ENCODE data around the gene RFPL2.

The RFPL2 gene

DNA sequence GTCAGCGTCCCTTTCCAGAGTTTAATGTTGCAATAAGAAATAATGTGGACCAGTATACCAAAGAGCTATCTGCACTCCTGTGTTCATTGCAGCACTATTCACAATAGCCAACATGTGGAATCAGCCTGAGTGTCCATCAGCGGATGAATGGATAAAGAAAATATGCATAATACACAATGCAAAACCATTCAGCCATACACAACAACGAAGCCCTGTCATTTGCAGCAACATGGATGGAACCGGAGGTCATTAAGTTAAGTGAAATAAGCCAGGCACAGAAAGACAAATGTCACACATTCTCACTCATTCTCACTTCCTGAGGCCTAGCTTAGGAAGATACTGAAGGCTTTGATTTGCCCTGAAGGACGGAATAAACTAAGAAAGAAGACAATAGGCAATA lies 28.2 kb upstream of the RFPL2 start:
- no peak for TF ChIP-seq CREB1 (IDR thresholded peaks at IDR 0.05; ENCODE audit: low read depth)
- no peak for TF ChIP-seq TAF1 (IDR thresholded peaks at IDR 0.05; ENCODE audit: low read depth)
- TF ChIP-seq CEBPB (IDR thresholded peaks at IDR 0.05), result no peak
- TF ChIP-seq, protein P1, sequence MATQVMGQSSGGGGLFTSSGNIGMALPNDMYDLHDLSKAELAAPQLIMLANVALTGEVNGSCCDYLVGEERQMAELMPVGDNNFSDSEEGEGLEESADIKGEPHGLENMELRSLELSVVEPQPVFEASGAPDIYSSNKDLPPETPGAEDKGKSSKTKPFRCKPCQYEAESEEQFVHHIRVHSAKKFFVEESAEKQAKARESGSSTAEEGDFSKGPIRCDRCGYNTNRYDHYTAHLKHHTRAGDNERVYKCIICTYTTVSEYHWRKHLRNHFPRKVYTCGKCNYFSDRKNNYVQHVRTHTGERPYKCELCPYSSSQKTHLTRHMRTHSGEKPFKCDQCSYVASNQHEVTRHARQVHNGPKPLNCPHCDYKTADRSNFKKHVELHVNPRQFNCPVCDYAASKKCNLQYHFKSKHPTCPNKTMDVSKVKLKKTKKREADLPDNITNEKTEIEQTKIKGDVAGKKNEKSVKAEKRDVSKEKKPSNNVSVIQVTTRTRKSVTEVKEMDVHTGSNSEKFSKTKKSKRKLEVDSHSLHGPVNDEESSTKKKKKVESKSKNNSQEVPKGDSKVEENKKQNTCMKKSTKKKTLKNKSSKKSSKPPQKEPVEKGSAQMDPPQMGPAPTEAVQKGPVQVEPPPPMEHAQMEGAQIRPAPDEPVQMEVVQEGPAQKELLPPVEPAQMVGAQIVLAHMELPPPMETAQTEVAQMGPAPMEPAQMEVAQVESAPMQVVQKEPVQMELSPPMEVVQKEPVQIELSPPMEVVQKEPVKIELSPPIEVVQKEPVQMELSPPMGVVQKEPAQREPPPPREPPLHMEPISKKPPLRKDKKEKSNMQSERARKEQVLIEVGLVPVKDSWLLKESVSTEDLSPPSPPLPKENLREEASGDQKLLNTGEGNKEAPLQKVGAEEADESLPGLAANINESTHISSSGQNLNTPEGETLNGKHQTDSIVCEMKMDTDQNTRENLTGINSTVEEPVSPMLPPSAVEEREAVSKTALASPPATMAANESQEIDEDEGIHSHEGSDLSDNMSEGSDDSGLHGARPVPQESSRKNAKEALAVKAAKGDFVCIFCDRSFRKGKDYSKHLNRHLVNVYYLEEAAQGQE (IDR thresholded peaks at IDR 0.05; ENCODE audit: low read depth), result no peak
- no peak for TF ChIP-seq EGR1 (IDR thresholded peaks at IDR 0.05)
- TF ChIP-seq YY1 (IDR thresholded peaks at IDR 0.05; ENCODE audit: low read depth), result no peak
- no peak for TF ChIP-seq TCF12 (IDR thresholded peaks at IDR 0.05; ENCODE audit: low read depth)
- TF ChIP-seq TEAD4 (IDR thresholded peaks at IDR 0.05), result no peak
- no peak for TF ChIP-seq RAD21 (IDR thresholded peaks at IDR 0.05; ENCODE audit: low read depth)

DNA sequence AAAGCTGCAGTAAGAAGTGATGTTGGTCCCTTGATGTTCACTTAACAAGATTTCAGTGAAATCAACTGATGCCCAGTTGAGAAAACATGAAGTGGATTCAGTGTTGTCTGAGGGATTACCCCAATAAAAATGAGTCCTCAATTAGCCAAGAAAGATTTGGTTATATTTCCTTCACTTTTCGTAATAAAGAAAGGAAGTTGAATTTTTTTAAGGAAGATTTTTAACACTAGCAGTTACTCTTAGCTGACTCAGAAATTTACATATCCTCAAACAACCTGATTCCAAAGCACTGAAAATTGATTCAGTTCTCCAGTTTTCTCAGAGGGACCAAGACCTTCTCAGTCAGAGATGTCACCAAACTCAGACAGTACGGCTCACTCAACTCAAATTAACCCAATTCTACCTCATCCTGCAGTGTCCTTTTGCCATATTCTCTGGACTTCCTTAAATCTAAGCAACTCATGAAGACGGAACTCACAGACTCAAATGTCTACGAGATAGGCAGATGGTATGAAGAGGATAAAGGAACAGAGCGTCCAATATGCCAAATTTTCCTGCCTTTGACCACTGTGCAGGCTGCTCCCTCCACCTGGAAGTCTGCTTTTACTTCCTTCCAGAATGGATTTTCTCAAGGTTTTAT lies 27.4 kb upstream of the RFPL2 start:
- TF ChIP-seq, protein P2, sequence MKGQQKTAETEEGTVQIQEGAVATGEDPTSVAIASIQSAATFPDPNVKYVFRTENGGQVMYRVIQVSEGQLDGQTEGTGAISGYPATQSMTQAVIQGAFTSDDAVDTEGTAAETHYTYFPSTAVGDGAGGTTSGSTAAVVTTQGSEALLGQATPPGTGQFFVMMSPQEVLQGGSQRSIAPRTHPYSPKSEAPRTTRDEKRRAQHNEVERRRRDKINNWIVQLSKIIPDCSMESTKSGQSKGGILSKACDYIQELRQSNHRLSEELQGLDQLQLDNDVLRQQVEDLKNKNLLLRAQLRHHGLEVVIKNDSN (IDR thresholded peaks at IDR 0.05), result no peak
- TF ChIP-seq TAF1 (IDR thresholded peaks at IDR 0.05; ENCODE audit: low read depth), result no peak
- TF ChIP-seq, protein P3, sequence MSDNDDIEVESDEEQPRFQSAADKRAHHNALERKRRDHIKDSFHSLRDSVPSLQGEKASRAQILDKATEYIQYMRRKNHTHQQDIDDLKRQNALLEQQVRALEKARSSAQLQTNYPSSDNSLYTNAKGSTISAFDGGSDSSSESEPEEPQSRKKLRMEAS (IDR thresholded peaks at IDR 0.05), result no peak
- TF ChIP-seq FOXM1 (IDR thresholded peaks at IDR 0.05; ENCODE audit: borderline replicate concordance, low read depth), result no peak
- TF ChIP-seq CEBPB (IDR thresholded peaks at IDR 0.05), result no peak
- TF ChIP-seq ZBTB7A (IDR thresholded peaks at IDR 0.05; ENCODE audit: low read depth), result no peak
- no peak for TF ChIP-seq EGR1 (IDR thresholded peaks at IDR 0.05)
- TF ChIP-seq TEAD4 (IDR thresholded peaks at IDR 0.05), result no peak
- no peak for TF ChIP-seq NFIC (IDR thresholded peaks at IDR 0.05)
- TF ChIP-seq YY1 (IDR thresholded peaks at IDR 0.05; ENCODE audit: low read depth), result no peak
- TF ChIP-seq CREB1 (IDR thresholded peaks at IDR 0.05; ENCODE audit: low read depth), result no peak
- no peak for TF ChIP-seq EP300 (IDR thresholded peaks at IDR 0.05; ENCODE audit: borderline replicate concordance)
- TF ChIP-seq RAD21 (IDR thresholded peaks at IDR 0.05; ENCODE audit: low read depth), result no peak
- TF ChIP-seq TCF12 (IDR thresholded peaks at IDR 0.05; ENCODE audit: low read depth), result no peak
- TF ChIP-seq, protein P1 (IDR thresholded peaks at IDR 0.05; ENCODE audit: low read depth), result no peak

DNA sequence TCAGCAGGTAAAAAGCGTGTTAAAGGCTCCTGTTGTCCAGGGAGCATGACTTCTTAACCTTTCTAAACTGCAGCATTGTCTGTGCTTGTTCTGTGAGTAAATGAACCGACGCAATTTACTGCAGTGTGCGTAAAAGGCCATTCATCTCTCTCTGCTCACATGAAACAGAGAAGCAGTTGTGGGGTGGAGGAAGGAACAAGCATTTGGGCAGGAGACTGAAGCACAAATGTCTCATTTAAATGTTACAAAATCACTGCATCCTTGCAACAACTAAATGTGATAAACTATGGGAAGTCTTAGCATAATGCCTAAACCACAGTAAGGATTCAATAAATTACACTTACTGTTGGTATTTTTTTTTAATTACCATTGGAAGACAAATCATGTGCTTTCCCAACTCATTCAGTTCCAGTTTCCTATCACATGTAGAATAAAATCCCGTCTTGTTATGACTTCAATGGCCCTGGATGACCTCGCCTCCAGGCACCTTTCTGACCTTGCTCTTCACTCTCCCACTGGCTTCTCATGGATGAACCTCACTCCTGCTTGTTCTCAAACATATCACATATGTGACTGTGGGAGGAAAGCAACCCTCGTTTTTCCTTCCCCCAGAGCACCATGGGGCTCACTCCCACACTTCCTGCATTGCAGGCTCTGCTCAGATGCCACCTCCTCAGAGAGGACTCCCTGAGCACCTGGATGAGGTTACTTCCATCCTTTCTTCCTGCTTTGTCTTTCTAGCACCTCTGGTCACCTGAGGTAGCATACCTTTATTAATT lies 21.6 kb upstream of the RFPL2 start:
- TF ChIP-seq EGR1 (IDR thresholded peaks at IDR 0.05), result no peak
- TF ChIP-seq TEAD4 (IDR thresholded peaks at IDR 0.05), result no peak
- TF ChIP-seq CREB1 (IDR thresholded peaks at IDR 0.05; ENCODE audit: low read depth), result no peak
- TF ChIP-seq, protein P3 (IDR thresholded peaks at IDR 0.05), result no peak
- TF ChIP-seq RAD21 (IDR thresholded peaks at IDR 0.05; ENCODE audit: low read depth), result no peak
- no peak for TF ChIP-seq NFIC (IDR thresholded peaks at IDR 0.05)
- TF ChIP-seq FOXM1 (IDR thresholded peaks at IDR 0.05; ENCODE audit: borderline replicate concordance, low read depth), result no peak
- TF ChIP-seq CEBPB (IDR thresholded peaks at IDR 0.05), result no peak

DNA sequence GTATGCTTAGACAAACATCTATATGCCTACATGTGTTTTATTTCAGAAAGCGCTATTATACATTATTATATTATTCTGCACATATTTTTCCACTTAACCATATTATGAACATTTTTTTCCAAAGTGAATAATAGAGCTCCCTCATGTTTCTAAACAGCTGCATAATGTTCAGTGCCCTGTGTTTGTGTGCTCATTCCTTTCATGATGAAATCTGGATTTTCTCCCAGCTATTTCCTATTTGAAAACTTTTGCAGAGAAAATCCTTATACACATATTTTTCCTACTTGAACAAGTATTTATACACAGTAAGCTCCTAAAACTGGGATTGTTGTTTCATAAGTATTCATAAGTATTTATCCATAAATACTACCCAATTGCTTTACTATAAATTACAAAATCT lies 18.1 kb upstream of the RFPL2 start:
- TF ChIP-seq EP300 (IDR thresholded peaks at IDR 0.05; ENCODE audit: borderline replicate concordance) (no peak), CREB1 (IDR thresholded peaks at IDR 0.05; ENCODE audit: low read depth) (no peak), CEBPB (IDR thresholded peaks at IDR 0.05) (no peak), RAD21 (IDR thresholded peaks at IDR 0.05; ENCODE audit: low read depth) (no peak), NFIC (IDR thresholded peaks at IDR 0.05) (no peak), EGR1 (IDR thresholded peaks at IDR 0.05) (no peak), ZBTB7A (IDR thresholded peaks at IDR 0.05; ENCODE audit: low read depth) (no peak), YY1 (IDR thresholded peaks at IDR 0.05; ENCODE audit: low read depth) (no peak), FOXM1 (IDR thresholded peaks at IDR 0.05; ENCODE audit: borderline replicate concordance, low read depth) (no peak), TCF12 (IDR thresholded peaks at IDR 0.05; ENCODE audit: low read depth) (no peak), TAF1 (IDR thresholded peaks at IDR 0.05; ENCODE audit: low read depth) (no peak), TEAD4 (IDR thresholded peaks at IDR 0.05) (no peak)
- TF ChIP-seq, protein P2 (IDR thresholded peaks at IDR 0.05), result no peak
- TF ChIP-seq, protein P3 (IDR thresholded peaks at IDR 0.05), result no peak
- TF ChIP-seq, protein P1 (IDR thresholded peaks at IDR 0.05; ENCODE audit: low read depth), result no peak
